IMR-90 (cell line): ENCODE measurements around the gene KRT72.

ENCODE experiments used
- CEBPB ChIP-seq: IDR thresholded peaks from 2 replicates; pipeline ENCODE4 v1.6.1; 2012; ENCODE audit warnings: low read depth, low read length, improper control_type of control experiment
- CTCF ChIP-seq: conservative IDR thresholded peaks from 2 replicates; pipeline ENCODE4 v1.5.1; 2012; ENCODE audit warnings: mild to moderate bottlenecking, low read depth, low read length, improper control_type of control experiment

DNA sequence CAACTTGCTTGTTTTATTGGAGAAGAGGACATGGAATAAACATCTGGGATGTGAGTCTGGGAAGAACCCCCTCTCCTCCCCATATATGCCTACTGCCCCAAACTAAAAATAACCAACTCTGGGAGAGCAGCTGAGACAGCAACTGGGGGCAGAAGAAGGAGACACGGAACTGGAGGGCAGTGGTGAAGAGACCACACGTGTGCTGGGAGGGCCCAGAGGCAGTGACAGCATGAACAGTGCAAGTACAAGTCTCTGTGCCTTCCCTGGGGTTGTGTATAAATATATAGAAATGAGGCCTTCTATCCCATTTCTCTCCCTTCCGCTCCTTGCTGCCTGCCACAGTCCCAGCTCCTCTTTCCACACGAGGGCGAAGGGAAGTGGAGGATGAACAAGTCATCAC lies 21.1 kb upstream of the KRT72 start:
- no peak for TF ChIP-seq CTCF
- no peak for TF ChIP-seq CEBPB
